Left ventricle myocardium inferior (tissue), 1 donor: ENCODE results near the gene ATG16L1. TPM values are rescaled to one million over a fixed set of nuclear protein-coding genes. Genes with fewer than 3 reads are reported as not detected.

ENCODE experiments used
- DNase-seq: peaks from one replicate; pipeline ENCODE4 v3.0.0-alpha.2; 2020
- H3K27ac ChIP-seq: fragments of 200-600 bp; replicated peaks from 2 replicates; pipeline ENCODE4 v1.8.0; 2021
- H3K27me3 ChIP-seq: fragments of 200-600 bp; 2 replicates; pipeline ENCODE4 v1.8.0; 2021; ENCODE audit warnings: low read depth
- H3K36me3 ChIP-seq: fragments of 200-600 bp; 2 replicates; pipeline ENCODE4 v1.8.0; 2021
- H3K4me1 ChIP-seq: fragments of 200-600 bp; 2 replicates; pipeline ENCODE4 v1.8.0; 2021
- H3K4me3 ChIP-seq: fragments of 200-600 bp; 2 replicates; pipeline ENCODE4 v1.8.0; 2021; ENCODE audit warnings: mild to moderate bottlenecking, moderate library complexity
- H3K9me3 ChIP-seq: fragments of 200-600 bp; replicated peaks from 2 replicates; pipeline ENCODE4 v1.8.0; 2021
- intact Hi-C: fragments of 100-400 bp; cut with micrococcal nuclease; formaldehyde crosslinking; loops from one replicate; pipeline ENCODE4 v1.11.0; 2022
- total RNA-seq: library from RNA; stranded (reverse); fragmentation: NEBNext Ultra II Directional; extraction: Animal tissue kit (Norgen Biotek cat#: 25700); gene quantifications from one replicate; pipeline ENCODE4 v1.2.1, GENCODE V29; 2021
- TF ChIP-seq, protein P1 (sequence below): fragments of 200-600 bp; IDR thresholded peaks from 2 replicates; pipeline ENCODE4 v1.8.0; 2021; ENCODE audit warnings: antibody characterized with exemption, mild to moderate bottlenecking, borderline replicate concordance
- donor health status: DM: no; HTN: yes; CAD: no; lungs with severe emphysema.

The ATG16L1 gene
- total RNA-seq, 1 donor from 2014 or later, result 18.6 TPM

DNA sequence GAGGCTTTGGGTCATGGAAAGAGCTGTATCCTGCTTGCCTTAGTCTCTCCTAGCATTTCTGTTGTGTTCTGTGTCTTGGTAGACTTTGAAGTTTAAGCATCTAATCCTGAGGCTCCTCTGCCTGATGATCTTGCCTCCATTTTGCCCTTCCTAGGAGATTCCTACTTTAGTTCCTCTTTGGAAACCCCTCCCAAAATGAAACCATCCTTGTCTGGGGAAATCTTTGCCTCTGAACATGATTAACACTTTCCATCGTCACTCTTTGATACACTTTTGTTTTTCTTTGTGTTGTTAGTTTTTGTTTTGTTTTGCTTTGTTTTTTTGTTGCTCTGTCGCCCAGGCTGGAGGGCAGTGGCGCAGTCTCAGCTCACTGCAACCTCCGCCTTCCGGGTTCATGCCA lies 9.2 kb downstream of the ATG16L1 start:
- no peaks in the 10 kb centered on the region for H3K4me1 ChIP-seq
- TF ChIP-seq, protein P1, sequence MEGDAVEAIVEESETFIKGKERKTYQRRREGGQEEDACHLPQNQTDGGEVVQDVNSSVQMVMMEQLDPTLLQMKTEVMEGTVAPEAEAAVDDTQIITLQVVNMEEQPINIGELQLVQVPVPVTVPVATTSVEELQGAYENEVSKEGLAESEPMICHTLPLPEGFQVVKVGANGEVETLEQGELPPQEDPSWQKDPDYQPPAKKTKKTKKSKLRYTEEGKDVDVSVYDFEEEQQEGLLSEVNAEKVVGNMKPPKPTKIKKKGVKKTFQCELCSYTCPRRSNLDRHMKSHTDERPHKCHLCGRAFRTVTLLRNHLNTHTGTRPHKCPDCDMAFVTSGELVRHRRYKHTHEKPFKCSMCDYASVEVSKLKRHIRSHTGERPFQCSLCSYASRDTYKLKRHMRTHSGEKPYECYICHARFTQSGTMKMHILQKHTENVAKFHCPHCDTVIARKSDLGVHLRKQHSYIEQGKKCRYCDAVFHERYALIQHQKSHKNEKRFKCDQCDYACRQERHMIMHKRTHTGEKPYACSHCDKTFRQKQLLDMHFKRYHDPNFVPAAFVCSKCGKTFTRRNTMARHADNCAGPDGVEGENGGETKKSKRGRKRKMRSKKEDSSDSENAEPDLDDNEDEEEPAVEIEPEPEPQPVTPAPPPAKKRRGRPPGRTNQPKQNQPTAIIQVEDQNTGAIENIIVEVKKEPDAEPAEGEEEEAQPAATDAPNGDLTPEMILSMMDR, result no peak
- H3K9me3 ChIP-seq, result no peaks in the 10 kb centered on the region
- no peak for DNase-seq
- H3K27ac ChIP-seq, result no peak overlapping the region
- H3K27me3 ChIP-seq, result no peaks in the 10 kb centered on the region
- peaks cover 99% of the 10 kb centered on the region for H3K36me3 ChIP-seq
- H3K4me3 ChIP-seq, result no peak overlapping the region
- intact Hi-C loops, result no loop called here

GRCh38 chr2:233261819-233262555 lies 10.5 kb downstream of the ATG16L1 start:
- intact Hi-C loops, result no loop called here
- H3K36me3 ChIP-seq, result peaks cover 99% of the 10 kb centered on the region
- no peaks in the 10 kb centered on the region for H3K27me3 ChIP-seq
- no peak overlapping the region for H3K4me3 ChIP-seq
- no peaks in the 10 kb centered on the region for H3K9me3 ChIP-seq
- no peak overlapping the region for H3K27ac ChIP-seq
- H3K4me1 ChIP-seq, result no peaks in the 10 kb centered on the region
- TF ChIP-seq, protein P1, result no peak
- DNase-seq, result no peak

DNA sequence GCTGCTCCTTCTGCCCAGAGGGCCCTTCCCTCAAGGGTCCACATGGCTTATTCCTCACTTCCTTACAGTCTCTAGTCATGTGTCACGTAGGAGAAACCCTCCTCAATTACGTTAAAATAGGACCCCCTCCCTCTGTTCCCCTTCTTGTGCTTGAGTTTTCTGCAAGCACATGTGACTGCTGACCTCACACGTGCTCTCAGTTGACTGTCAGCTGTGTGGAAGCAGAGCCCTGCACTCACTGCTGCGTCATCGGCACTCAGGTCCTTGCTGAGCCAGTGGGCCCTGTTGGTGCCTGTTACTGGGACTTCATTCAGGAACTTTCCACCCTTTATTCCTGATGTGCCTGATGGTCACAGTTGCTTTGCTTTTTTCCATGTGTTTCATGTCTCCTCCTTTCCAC lies 11.1 kb downstream of the ATG16L1 start:
- DNase-seq, result no peak
- Histone ChIP-seq H3K4me1 (no peaks in the 10 kb centered on the region), H3K27me3 (no peaks in the 10 kb centered on the region), H3K9me3 (no peaks in the 10 kb centered on the region), H3K27ac (no peak overlapping the region), H3K36me3 (peaks cover 99% of the 10 kb centered on the region), H3K4me3 (no peak overlapping the region)
- TF ChIP-seq, protein P1, result no peak
- intact Hi-C loops, result no loop called here

GRCh38 chr2:233263045-233263570 lies 11.6 kb downstream of the ATG16L1 start:
- Histone ChIP-seq H3K36me3 (peaks cover 99% of the 10 kb centered on the region), H3K4me1 (no peaks in the 10 kb centered on the region), H3K27me3 (no peaks in the 10 kb centered on the region), H3K27ac (no peak overlapping the region), H3K4me3 (no peak overlapping the region), H3K9me3 (no peaks in the 10 kb centered on the region)
- intact Hi-C loops, result no loop called here
- DNase-seq, result no peak
- TF ChIP-seq, protein P1, result no peak

DNA sequence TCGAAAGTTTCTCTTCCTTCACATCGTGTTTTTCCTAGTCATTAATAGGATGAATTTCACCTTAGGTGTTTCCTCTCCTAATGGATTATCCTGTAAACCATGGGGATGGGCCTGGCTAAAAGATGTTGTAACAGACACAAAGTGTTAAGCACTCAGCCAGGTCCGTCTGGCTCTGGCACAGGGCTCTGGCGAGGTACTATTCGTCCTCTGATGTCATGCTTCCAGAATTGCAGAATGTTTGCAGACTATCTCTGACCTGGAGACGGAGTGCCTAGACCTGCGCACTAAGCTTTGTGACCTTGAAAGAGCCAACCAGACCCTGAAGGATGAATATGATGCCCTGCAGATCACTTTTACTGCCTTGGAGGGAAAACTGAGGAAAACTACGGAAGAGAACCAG lies 13.2 kb downstream of the ATG16L1 start:
- Histone ChIP-seq H3K27ac (no peak overlapping the region), H3K9me3 (no peaks in the 10 kb centered on the region), H3K4me3 (no peak overlapping the region), H3K27me3 (no peaks in the 10 kb centered on the region), H3K4me1 (no peaks in the 10 kb centered on the region), H3K36me3 (peaks cover 96% of the 10 kb centered on the region)
- TF ChIP-seq, protein P1, result no peak
- no peak for DNase-seq
- intact Hi-C loops, result no loop called here
